Small intestine (tissue), 7 donors: ENCODE measurements around the gene EPM2AIP1. TPM values are rescaled to one million over a fixed set of nuclear protein-coding genes. Genes with fewer than 3 reads are reported as not detected.
A peak's percentile ranks its signal among the peaks of the same experiment; 100 is the strongest.
"Not testable (repeated sequence)": the region's sequence is repeated elsewhere in the genome, so short reads cannot be mapped to it uniquely, and the experiment has no call there.

ENCODE experiments used
- DNase-seq, 2 donors: peaks; one replicate each; pipeline versions ENCODE4 v3.0.0 to v3.0.0-alpha.2; 2013
- FAIRE-seq: peaks from 2 replicates; lab custom pipeline; 2012; peaks lifted over from hg19 to GRCh38; lab: Jason Lieb, UNC
- H3K27ac ChIP-seq, 3 donors: one replicate each; pipeline ENCODE4 v1.5.1; 2013; ENCODE audit warnings: low read length in 2 of 3, mild to moderate bottlenecking in 2 of 3, control low read depth in 1 of 3, inconsistent platforms in 1 of 3, low read depth in 1 of 3, moderate library complexity in 1 of 3
- H3K27me3 ChIP-seq, 3 donors: one replicate each; pipeline ENCODE4 v1.6.1; 2013; ENCODE audit warnings: low read length in 3 of 3, inconsistent platforms in 1 of 3; ENCODE audit not compliant: control insufficient read depth in 3 of 3, insufficient read depth in 3 of 3
- H3K36me3 ChIP-seq, 3 donors: one replicate each; pipeline ENCODE4 v1.6.1; 2013; ENCODE audit warnings: low read length in 3 of 3, inconsistent platforms in 1 of 3, low read depth in 1 of 3, mild to moderate bottlenecking in 1 of 3, moderate library complexity in 1 of 3; ENCODE audit not compliant: control insufficient read depth in 3 of 3, insufficient read depth in 2 of 3
- H3K4me1 ChIP-seq, 3 donors: one replicate each; pipeline ENCODE4 v1.6.1; 2013; ENCODE audit warnings: low read length in 2 of 3, inconsistent platforms in 1 of 3, low read depth in 1 of 3, mild to moderate bottlenecking in 1 of 3, moderate library complexity in 1 of 3; ENCODE audit not compliant: control insufficient read depth in 3 of 3, insufficient read depth in 2 of 3
- H3K4me3 ChIP-seq, 3 donors: one replicate each; pipeline ENCODE4 v1.5.1; 2013; ENCODE audit warnings: low read length in 3 of 3, control low read depth in 1 of 3, inconsistent platforms in 1 of 3, low read depth in 1 of 3, mild to moderate bottlenecking in 1 of 3, moderate library complexity in 1 of 3
- H3K9me3 ChIP-seq, 2 donors: one replicate each; pipeline ENCODE4 v1.6.1; 2013; ENCODE audit warnings: low read depth in 1 of 2, low read length in 1 of 2; ENCODE audit not compliant: control insufficient read depth in 2 of 2, insufficient read depth in 1 of 2
- WGBS, 3 donors: extraction: QIAGEN DNeasy Blood & Tissue Kit; methylation state at CpG; one replicate each; pipeline ENCODE4 v1.1.7; 2013; 5-methylcytosine and 5-hydroxymethylcytosine counted together
- polyA plus RNA-seq, 4 donors: library from polyadenylated mRNA; stranded (reverse) in 3 of 4; unstranded in 1 of 4; fragments of 200-250 nt in 3 of 4; fragments of 120-200 nt in 1 of 4; gene quantifications; one replicate each; pipeline versions ENCODE4 v1.2.1 to v1.2.3, GENCODE V29; 2013
- donor health status: healthy with polysubstance abuse.
- donor health status: control.
- donor health status: control.
- donor health status: Bipolar disorder and iron deficiency.
- donor health status: healthy.

EPM2AIP1 gene
- polyA plus RNA-seq, 4 donors: 1.8 to 21.1 (median 3.0) TPM

DNA sequence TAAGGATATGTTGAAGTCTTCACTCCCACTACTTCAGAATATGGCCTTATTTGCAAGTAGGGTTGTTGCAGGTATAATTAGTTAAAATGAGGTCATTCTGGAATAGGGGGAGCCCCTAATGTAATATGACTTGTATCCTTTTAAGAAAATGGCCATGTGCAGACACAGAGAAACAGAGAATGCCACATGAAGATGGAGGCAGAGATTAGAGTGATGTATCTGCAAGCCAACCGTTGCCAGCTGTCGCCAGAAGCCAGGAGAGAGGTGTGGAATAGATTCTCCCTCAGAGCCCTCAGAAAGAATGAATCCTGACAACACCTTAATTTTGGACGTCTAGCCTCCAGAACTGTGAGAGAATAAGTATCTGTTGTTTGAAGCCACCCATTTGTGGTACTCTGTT lies 36.8 kb downstream of the EPM2AIP1 start:
- no peak for DNase-seq
- Histone ChIP-seq H3K27ac (no peak overlapping the region), H3K9me3 (no peaks in the 10 kb centered on the region), H3K4me1 (peaks cover 3 to 24% (median 6%) of the 10 kb centered on the region in 3 donors), H3K27me3 (no peaks in the 10 kb centered on the region), H3K4me3 (no peak overlapping the region), H3K36me3 (no peaks in the 10 kb centered on the region)
- FAIRE-seq: no peak
- 84 to 90% (median 86%) methylated on average over 3 of the region's 3 CpGs for WGBS, 3 donors

DNA sequence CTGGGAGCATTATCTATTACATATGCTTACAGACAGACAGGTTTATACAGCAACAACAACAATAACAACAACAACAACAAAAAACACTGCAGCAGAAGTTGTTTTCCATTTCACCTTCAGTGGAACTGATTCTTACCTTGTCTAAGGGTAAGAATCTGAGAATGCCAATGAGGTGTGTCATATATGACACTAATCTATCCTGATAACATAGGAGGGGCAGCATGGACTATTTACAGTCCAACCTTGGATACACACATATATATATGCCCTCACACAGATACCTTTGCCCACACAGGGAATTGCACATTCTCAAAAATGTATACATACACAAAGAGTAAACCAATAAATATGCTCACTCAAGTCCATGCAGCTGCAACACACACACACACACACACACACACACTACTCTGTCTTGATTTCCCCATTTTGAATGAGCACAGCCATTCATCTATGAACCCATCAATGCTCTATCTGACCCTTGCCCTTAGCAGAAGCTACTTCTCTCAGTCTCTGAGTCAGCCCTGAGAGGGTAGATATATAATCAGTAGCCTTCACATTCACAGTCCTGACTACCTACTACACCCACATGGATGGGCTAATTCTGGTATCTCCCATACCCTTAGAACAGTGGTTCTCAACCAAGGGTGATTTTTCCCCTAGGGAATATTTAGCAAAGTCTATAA lies 38.3 kb downstream of the EPM2AIP1 start:
- FAIRE-seq (no peak), DNase-seq (peak; percentile 35 to 74)
- no peaks in the 10 kb centered on the region for H3K27me3 ChIP-seq

DNA sequence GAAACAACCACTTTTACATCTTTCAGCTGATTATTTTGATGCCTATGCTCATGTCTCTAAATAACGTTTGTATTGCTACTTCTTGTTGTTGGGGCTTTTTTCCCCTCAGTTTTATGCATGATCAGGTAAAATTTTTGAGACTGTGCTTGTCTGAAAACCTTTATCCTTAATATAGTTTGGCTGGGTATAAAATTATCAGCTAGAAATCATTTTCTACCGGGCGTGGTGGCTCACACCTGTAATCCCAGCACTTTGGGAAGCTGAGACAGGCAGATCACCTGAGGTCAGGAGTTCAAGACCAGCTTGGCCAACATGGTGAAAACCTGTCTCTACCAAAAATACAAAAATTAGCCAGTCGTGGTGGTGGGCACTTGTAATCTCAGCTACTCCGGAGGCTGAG lies 45.1 kb downstream of the EPM2AIP1 start:
- H3K9me3 ChIP-seq, H3K4me3 ChIP-seq: not testable (repeated sequence)
- 88 to 95% (median 95%) methylated on average over 5 of the region's 5 CpGs for WGBS, 3 donors

More for the DNA sequence above, 38.3 kb downstream of the EPM2AIP1 start:
- H3K36me3 ChIP-seq: no peaks in the 10 kb centered on the region
- no peak overlapping the region for H3K4me3 ChIP-seq
- H3K27ac ChIP-seq: peak overlapping the region in 2 of 3 donors; percentile 21 to 45
- H3K9me3 ChIP-seq: no peaks in the 10 kb centered on the region
- peaks cover 3 to 24% (median 6%) of the 10 kb centered on the region in 3 donors for H3K4me1 ChIP-seq

DNA sequence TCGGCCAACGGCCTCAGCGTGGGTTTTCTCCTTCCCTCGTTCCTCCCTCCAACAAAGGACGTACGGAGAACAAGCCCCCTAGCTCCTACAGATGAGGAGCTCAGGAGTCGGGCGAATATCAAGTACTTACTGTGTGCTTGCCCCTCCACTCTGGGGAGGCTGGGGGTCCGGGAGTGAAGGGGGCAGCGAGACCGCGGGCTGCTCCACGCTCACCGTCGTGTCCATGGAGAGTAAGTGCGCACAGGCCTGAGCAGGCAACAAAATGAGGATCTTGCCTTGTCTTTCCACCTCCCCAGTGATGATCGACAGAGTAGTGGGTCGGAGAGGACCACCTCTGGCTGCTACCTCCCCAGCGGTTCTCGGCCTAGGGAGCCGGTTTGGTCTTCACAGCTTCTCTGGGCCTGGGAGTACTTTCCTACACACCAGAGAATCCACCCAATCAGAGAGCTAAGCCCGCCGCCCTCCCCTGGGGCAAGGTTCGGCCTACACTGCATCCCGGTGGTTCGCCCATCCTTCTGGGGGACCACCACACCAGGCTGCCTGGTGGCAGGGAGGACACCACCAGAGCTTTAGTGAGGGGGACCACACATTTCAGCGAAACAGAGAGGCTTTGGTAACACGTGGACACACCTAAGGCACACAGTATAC lies 47.5 kb downstream of the EPM2AIP1 start:
- H3K9me3 ChIP-seq: peaks cover 0 to 10% of the 10 kb centered on the region in 2 donors
- WGBS, 3 donors: 85 to 90% (median 85%) methylated on average over 28 of the region's 28 CpGs

More for the DNA sequence above, 45.1 kb downstream of the EPM2AIP1 start:
- not testable (repeated sequence) for DNase-seq, FAIRE-seq, H3K36me3 ChIP-seq, H3K4me1 ChIP-seq, H3K27ac ChIP-seq
- H3K27me3 ChIP-seq: peaks cover 0 to 20% (median 0%) of the 10 kb centered on the region in 3 donors

DNA sequence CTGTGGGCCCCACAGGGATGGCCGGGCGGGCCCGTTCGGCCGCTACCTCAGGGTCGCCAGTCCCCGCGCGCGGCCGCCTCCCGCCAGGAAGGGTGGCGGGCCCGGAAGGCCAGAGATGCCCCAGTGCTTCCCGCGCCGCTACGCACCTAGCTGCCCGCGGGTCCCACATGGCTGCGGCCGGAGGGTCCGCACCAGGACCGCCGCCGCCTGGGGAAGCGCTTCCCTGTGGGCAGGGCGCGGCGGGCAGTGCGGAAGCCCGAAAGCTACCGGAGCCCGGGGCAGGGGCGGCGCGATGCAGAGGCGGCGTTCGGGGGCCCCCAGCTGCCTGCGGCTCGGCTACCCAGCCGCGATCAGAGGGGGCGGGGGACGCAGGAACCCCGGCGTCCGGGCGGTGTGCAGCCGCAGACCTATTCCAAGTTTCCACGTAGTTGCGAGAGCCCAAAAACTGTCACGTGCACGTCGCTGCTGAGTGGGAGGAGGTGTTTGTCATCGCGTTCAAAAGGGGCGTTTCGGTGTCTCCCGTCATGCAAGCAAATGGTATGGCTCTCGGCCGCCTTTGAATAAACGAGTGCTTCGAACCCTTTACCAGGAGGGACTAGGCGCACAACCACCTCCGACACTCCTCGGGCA lies 48.2 kb downstream of the EPM2AIP1 start, which contains the start of gene TRANK1:
TRANK1 (minus strand) TSS at position 414 of the 630 bp plus-strand sequence; CDS start at position 169, 245 bp downstream.
- Histone ChIP-seq H3K9me3 (peaks cover 0 to 10% of the 10 kb centered on the region in 2 donors), H3K27me3 (peaks cover 0 to 21% (median 0%) of the 10 kb centered on the region in 3 donors), H3K27ac (peak within 1 kb of the TSS in 2 of 3 donors; percentile 47 to 78), H3K36me3 (no peaks in the 10 kb centered on the region), H3K4me1 (peaks cover 0 to 5% (median 3%) of the 10 kb centered on the region in 3 donors), H3K4me3 (peak within 1 kb of the TSS; percentile 65 to 79 (median 72))
- DNase-seq (peak; percentile 50 to 54), FAIRE-seq (no peak)
- WGBS, 3 donors: 1 to 5% (median 3%) methylated on average over 52 to 68 of the region's 68 CpGs

More for the DNA sequence above, 47.5 kb downstream of the EPM2AIP1 start:
- peaks cover 0 to 5% (median 3%) of the 10 kb centered on the region in 3 donors for H3K4me1 ChIP-seq
- H3K27ac ChIP-seq: no peak overlapping the region
- H3K27me3 ChIP-seq: peaks cover 0 to 21% (median 0%) of the 10 kb centered on the region in 3 donors
- DNase-seq (no peak), FAIRE-seq (no peak)
- peak overlapping the region in 2 of 3 donors; percentile 65 to 79 for H3K4me3 ChIP-seq
- no peaks in the 10 kb centered on the region for H3K36me3 ChIP-seq

DNA sequence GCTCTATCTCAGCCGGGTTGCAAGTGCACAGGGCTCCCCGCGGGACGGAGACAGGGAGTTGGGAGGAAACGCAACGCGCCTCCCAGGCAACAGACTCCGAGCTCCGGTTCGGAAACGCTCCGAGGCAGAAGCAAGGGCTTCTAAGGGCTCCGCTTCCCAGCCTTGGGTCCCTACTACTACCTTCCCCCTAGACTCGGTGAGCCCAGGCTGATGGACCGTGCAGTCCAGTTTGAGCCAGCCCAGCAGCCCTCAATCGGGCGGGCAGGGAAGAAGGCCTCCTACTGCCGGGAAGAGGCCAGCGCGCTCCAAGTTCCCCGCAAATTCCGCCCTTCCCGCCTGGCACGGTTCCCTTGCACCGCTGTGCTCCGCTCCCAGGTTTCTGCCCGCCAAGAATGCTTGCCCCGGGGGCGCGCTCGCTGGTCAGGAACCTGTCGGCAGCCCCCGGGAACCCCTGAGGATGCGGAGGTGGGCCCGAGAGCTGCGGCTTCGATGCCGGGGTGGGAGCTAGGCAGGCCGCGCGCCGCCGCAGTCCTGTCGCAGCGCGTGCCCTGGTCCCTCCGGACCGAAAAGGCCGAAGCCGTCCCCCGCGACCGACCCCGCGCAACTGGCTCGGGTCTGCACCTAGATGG lies 48.8 kb downstream of the EPM2AIP1 start:
- FAIRE-seq: no peak
- peaks cover 0 to 10% of the 10 kb centered on the region in 2 donors for H3K9me3 ChIP-seq
- peak overlapping the region in 2 of 3 donors; percentile 47 to 78 for H3K27ac ChIP-seq
- DNase-seq: peak; percentile 49 to 75
- peak overlapping the region; percentile 65 to 79 (median 72) for H3K4me3 ChIP-seq
- H3K36me3 ChIP-seq: no peaks in the 10 kb centered on the region
- 1 to 2% (median 1%) methylated on average over 35 to 56 of the region's 56 CpGs for WGBS, 3 donors
- H3K27me3 ChIP-seq: peaks cover 0 to 21% (median 0%) of the 10 kb centered on the region in 3 donors
- peaks cover 0 to 5% (median 3%) of the 10 kb centered on the region in 3 donors for H3K4me1 ChIP-seq

DNA sequence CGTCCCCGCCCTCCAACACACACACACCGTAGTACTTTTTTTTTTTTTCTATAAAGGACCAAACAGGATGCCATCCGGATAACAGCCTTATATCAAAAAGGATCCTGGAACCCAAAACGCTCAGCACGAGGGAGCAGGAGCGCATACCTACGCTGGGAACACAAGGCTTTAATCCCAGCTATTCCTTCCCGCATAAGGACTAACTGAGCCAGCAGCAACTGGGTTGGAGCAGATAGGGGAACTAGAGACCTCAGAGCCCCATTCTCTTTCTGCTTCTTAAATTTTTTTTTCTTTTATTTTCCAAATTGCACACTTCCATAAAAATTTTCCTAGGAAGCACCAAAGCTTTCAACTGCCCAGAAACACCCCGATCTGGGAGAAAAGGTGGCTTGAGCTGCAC lies 49.3 kb downstream of the EPM2AIP1 start:
- 28 to 54% (median 39%) methylated on average over 10 of the region's 10 CpGs for WGBS, 3 donors
- Histone ChIP-seq H3K27me3 (peaks cover 0 to 21% (median 0%) of the 10 kb centered on the region in 3 donors), H3K27ac (peak overlapping the region in 2 of 3 donors; percentile 47 to 78), H3K4me1 (peaks cover 0 to 5% (median 3%) of the 10 kb centered on the region in 3 donors), H3K4me3 (peak overlapping the region; percentile 65 to 79 (median 72)), H3K9me3 (peaks cover 0 to 10% of the 10 kb centered on the region in 2 donors), H3K36me3 (no peaks in the 10 kb centered on the region)
- DNase-seq: no peak
- FAIRE-seq: no peak
